NCI-H146 (cell line): Measurements from ENCODE around the gene VPS13A.
A peak's percentile ranks its signal among the peaks of the same experiment; 100 is the strongest.

Source experiments
- DNase-seq: peaks from one replicate; lab custom pipeline; 2025; lab: John Stamatoyannopoulos, UW

The VPS13A gene

DNA sequence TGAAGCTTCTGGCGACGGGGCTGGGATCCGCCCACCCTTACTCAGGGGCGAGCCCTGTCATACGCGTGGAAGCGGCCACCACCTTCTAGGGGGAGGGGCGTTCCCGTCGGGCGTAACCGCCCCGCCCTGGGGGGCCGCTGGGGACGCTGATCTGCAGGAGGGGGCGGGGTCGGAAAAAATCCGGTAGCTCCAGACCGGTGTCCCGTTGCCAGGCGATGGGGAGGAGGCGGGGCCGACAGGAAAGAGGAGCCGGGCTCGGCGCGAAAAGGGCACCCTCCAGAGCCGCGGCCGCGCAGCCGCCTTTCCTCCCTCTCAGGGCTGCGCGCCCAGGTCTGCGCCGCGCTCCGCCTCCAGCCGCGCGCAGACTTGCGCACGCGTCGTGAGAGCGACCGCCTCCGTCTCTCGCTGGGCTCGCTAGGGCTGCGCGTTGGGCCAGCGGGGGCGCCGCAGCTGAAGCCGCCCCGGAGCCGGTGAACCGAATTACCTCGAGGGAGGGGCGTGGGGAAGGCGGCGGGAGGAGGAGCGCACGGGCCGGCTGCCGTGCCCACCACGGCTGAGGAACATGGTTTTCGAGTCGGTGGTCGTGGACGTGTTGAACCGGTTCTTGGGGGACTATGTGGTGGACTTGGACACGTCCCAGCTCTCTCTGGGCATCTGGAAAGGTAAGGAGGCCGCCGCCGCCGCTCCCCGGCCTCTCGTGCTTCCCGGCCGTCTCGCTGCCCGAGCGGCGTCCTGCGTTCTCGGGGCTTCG lies at the start of gene VPS13A:
Gene VPS13A (plus strand): TSS at position 392 of the 751 bp plus-strand sequence. CDS start 171 bp downstream, at position 563.
- peak; percentile 96 for DNase-seq

DNA sequence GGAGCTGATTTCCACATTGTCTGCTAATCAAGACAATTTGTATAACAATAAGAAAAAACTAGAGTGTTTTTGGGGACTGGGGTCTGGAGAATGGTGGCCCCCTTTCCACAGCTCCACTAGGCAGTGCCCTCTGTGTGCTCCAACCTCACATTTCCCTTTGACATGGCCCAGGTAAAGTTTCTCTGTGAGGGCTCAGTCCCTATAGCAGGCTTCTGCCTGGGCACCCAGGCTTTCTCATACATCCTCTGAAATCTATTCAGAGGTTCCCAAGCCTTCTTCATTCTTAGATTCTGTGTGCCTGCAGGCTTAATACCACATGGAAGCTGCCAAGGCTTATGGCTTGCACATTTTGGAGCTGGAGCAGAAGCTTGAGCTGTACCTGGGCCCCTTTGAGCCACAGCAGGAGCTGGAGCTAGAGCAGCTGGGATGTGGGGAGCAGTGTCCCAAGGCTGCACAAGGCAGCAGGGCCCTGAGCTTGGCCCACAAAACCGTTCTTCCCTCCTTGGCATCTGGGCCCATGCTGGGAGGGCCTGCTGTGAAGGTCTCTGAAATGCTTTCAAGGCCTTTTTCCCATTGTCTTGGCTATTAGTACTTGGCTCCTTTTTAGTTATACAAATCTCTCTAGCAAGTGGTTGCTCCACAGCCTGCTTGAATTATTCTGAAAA lies 49.1 kb upstream of the VPS13A start:
- no peak for DNase-seq

DNA sequence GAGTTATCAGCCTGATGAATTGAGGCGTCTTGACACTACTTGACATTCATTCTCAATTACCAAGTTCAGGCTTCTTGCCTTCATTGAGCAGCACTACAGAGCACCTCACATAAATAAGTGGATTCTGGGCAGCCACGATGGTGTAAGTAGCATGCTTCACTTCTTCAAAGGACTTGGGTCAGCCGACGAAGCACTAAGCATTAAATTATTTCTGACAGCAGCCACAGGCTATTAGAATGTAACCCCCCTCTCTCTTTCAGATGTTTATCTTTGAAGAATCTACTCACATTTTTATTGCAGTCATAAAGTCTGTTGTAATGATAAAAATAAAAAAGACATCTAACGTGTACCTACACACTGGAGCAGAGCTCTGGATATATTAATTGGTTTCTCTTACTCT lies 45.9 kb upstream of the VPS13A start:
- DNase-seq = no peak

DNA sequence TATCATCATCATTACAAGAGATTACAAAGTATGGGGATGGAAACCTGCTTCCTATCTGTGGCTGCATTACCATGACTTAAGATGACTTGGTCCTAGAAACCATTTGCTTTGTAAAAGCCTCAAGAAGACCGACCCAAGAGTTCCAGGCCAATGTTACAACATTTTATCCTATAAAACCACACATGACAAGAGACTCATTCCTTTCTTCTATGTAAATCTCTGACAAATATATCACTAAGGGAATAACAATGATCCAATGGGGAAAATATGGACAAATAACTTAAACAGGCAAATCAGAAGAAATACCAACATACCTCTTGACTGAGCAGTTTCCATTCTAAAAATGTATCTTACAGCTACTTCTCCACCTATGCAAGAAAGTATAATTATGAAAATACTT lies 44.3 kb upstream of the VPS13A start:
- DNase-seq = no peak

DNA sequence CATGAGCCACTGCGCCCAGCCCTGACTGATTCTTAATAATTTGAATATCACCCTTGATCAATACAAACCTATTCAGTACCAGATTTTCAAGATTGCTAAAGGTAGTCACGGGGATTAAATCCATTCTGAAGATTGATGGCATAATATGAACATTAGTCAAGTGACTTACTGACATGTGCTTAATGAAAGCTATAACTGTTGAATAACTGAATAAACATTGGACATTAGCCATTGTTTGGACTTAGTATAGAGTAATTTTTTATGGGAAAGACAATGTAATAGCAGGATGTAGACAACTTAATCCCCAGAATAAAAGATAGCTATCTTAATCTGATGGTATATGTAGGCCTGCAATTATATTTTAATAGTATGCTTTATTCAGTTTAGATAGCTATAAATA lies 35.0 kb upstream of the VPS13A start:
- peak; percentile 3 for DNase-seq

DNA sequence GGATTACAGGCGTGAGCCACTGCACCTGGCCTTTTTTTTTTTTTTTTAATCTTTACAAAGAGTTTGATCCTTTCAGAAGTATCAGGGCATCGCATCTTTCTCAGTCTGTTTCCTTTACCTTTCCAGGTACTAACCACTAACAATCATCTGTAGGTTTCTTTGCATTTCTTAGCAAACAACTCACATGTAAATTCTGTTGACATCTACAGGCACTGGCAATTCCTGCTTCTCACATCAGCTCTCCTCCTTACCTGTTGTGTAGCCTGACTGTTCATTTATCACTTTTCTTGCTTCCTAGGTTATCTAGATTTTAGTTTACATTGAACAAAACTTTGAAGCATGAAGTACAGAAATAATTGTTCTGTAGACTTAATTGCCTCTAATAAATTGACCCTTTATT lies 27.5 kb upstream of the VPS13A start:
- no peak for DNase-seq

DNA sequence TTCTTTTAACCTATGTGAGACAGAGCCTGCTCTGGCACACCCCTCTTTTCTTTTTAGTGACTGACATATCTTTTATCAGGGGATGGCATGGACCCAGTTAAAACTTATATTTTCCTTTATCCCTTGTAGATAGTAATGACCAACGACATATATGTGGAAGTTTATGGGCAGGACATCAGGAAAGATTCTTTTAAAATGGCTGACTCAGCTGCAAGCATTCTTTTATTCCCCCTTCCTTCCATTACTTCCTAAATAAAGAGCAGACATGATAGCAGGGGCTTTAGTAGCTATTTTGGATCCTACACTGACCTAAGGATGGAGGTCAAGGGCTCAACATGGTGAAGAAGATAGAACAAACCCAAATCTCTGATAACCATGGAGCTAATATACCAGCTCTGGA lies 25.0 kb upstream of the VPS13A start:
- no peak for DNase-seq

DNA sequence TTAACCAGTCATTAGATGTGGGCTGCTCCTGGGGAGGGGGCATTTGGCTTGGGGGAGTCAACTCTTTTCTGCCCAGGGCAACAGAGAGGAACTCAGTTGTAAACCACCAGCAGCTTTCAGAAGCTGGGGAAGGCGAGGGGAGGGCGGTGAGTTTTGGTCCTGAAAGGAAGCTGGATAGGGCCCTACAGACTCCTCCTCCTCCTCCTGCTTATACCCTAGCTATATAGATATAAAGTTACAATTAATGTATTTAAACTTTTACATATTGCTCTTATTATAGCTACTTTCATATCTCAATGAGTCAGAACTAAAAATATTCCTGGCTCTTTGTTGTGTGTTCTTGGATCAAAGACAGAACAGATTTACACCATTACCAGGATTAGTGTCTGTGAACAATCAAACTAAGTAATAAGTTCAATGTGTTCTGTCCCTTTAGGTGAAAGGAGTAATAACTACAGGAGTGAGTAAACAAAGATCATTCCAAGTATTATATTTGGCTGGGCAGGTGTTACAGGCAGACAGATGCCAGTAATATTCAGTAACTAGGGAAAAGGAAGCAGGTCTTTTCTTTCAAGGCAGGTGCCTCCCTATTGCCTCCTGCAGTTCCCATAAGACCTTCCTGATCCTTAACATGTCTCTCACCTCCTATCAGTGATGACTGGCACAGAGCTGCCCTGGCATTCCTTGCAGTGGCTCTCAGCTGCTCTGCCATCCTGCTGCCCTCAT lies 20.5 kb upstream of the VPS13A start:
- peak; percentile 28 for DNase-seq

DNA sequence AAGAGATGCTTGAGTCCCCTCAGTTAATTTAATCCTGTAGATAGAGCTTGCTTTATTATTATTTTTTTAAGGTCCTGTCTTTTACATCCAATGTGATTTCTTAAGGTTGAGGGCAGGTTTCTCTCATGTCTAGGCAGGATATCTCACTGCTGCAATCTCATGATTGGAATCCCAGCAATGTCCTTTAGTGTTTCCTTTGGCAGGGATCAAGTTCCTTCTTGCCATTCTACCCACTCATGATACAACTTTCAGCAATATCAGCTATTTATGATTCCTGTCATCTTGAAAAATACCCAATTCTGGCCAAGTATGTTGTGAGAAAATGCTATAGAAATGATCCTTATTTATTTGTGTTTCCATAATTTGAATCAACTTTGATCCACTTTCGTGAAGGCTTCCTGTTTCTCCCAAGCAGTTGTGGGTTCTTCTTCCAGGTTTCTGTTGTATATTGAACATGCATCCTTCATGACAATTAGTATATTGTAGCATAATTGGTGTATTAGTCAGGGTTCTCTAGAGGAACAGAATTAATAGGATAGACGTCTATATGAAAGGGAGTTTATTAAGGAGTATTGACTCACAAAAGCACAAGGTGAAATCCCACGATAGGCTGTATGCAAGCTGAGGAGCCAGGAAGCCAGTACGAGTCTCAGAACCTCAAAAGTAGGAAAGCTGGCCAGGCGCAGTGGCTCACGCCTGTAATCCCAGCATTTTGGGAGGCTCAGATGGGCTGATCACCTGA lies 18.4 kb upstream of the VPS13A start:
- no peak for DNase-seq

DNA sequence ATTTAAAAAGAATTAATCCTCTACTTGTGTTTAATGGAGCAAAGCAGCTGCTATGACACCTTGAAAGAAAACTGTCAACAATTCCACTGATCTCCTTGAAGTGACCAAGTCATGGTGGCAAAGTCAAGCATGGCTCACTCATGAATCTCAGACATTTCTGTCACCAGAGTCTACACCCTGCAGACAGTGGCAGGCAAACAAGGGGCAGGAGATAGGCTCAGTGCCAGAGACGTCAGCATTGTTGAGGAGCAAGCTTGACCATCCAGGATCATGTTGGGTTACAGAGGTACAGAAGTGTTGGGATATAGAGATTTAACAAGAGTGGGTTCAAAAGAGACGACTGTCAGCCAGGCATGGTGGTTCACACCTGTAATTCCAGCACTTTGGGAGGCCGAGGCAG lies 16.1 kb upstream of the VPS13A start:
- DNase-seq = no peak

DNA sequence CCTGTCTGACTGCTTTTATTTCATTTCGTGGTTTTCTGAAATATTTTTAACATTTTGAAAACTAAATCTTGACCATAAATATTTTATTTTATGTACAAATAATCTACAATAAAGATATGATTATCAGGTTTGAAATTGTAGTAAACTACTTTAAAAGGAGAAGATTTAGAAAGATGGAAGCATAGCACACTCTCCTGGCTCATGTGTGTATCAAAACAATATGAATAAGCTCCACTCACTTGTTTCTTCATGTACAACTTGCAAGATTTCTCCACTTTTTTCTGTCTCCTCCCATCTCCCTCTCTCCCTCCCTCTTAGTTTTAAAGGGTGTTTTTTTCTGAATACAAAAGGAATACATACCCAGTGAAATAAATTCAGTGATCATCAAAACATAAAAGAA lies 15.4 kb upstream of the VPS13A start:
- DNase-seq = no peak

DNA sequence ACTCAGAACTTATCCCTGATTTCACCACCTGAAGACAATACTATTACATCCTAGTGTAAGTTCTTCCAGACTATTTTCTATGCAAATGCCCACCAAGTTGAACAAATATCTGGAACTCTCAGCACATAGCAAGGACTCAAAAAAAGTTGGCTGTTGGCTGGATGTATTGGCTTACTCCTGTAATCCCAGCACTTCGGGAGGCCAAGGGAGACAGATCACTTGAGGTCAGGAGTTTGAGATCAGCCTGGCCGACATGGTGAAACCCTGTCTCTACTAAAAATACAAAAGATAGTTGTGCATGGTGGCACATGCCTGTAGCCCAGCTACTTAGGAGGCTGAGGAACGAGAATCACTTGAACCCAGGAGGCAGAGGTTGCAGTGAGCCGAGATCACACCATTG lies 15.0 kb upstream of the VPS13A start:
- no peak for DNase-seq

DNA sequence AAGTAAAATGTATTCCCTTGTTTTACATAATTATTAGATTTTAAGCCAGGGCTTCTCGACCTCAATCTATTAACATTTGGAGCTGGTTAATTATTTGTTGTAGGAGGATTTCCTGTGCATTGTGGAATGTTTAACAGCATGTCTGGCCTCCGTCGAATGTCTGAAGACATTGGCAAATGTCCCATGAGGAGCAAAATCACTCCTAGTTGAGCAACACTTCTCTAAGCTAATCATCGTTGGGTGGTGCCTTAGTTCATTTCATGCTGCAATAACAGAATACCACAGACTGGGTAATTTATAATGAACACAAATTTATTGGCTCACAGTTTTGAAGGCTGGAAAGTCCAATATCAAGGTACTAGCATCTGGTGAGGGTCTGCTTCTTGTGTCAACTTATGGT lies 13.4 kb upstream of the VPS13A start:
- DNase-seq = no peak

DNA sequence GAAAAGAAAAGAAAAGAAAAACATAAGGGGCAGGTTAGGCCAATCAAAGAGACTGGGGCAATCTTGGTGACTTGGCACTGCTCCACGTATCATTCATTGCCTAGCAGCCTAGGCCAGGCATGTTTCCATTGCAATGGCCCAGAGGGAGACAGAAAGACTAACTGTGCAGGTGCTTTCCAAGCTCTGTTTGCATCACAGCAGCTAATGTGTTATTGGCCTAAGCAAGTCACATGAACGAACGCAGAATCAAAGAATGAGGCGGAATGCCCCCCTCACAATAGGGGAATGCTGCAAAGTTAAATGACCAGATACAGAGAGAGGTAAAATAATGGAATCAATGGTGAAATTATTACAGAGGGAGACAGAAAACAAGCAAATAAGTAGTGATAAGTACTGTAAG lies 11.1 kb upstream of the VPS13A start:
- no peak for DNase-seq

DNA sequence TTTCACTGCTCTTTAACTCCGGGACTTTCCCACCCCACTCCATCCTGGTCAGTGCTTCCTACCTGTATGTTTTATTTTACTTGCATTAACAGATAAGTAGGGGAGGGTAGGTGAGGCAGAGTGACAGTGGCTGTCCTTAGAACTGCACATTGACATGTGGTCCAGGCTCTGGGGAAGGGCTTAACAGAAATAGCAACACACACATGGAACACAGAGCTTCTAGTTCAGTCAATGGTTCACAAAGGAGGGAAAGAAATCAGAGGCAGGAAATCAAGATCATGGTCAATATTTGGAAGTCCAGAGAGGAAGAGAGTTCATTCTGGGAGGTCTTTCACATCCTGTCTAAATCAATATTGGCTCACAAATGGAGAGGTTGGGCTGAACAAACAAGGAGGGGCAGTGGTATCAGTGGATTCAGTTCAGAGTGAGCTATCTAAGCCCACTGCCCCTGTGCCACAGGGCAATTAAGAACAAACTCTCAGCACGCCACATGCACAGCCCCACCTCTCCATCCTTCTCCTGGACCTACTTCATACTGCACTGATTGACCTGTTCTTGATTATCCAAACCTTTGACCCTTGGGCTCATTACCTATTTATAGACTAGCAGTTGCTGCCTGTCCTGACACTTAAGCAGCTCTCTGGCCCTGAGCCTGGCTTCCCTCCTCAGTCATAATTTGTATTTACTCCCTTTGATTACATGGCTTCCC lies 6.2 kb upstream of the VPS13A start:
- DNase-seq = peak; percentile 72

DNA sequence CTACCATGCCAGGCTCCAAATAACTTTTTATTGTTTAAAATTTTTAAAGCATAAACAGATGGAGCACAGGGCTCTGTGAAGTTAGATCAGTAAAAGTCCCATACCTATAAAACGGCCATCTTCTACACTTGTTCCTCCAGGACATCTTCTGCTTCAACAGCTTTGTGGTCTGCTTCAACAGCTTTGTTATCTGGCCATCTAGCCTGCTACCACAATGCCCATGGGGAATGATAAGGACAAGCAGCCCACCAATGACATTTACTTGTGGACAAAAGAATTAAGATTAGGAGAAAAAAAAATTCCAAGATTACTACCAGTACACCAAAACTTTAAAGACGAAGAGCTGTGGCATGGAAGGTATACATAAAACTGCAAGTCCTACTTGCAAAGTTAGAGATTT lies 2.2 kb upstream of the VPS13A start:
- DNase-seq = no peak

DNA sequence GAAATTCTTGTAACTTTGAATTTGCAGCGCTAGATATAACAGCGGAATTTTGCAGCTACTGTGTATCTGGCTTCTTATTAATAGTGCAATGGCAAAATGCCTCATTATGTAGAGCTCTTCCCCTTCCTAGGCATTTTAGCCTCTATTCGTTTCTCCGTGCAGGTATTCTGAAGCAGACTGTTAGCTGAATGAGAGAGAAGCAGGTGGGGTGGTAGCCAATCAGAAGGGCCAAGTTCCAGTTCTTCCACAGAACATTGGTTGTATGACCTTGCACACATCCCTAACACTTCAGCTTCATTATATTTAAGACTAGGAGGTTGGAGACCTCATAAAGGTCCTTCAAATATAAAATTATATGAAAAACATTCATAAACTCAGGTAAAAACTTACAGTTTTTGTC lies 1.2 kb upstream of the VPS13A start:
- DNase-seq = no peak

DNA sequence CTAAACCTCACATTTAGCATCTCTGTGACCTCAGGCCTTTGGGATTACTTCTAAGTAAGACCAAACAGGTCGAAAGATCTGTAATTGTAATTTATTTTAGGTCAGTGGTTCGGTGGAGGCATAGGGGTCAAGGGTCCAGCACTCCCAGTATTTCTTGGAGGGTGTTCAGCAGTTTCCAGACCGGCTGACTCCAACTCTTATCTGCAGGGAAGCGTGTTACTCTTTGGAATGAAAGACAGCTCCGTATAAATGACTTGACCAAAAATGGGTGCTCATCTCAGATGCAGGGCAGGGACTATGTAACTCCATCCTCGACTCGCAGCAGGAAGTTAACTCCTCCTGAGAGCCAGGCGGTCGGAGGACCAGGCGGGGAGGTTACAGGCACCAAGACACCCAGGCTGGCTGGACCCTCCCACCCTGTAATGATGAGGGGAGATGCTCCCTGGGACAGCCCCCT lies 620 bp upstream of the VPS13A start:
- DNase-seq = no peak

DNA sequence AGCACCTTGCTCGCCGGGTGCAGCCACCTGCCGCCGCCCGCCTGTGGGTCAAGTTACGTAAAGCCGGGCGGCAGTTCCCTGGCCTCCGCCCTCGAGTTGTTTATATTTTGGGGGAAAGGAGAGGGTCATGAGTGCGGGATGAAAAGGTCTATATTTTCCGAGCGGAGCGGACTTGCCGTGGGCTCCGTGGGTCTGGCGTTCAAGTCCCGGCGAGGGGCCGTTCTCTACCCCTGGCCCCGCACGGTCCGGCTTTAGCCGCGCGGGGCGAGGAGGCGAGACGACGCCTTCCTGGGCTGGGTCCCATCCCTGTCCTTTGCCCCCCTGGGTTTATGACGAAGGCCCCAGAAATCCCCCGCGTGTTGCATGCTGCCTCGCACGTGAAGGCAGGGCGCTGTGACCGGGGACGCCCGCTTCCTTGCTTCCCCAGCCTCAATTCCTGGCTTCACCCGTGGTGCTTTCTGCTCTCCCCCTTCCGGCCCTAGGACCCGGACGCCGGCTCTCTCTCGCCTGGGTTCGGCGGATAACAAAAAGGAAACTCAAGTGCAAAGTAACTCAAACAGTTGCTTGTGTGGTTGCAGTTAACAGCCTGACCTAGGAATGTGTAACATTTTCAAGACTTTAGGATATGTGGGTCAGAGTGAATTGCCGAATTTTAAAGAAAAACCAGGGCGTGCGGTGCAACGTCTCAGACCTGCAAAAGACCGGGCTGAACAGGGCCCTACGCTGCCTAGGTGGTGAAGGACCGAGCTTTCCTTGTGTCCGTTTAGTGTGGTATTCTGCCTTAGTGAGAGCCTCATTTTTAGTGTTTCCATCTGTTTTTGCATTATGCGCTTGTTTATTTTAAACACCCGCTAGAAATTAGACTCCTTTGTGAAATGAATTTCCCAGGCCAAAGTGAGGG lies 810 bp downstream of the VPS13A start:
- peak; percentile 40 for DNase-seq

DNA sequence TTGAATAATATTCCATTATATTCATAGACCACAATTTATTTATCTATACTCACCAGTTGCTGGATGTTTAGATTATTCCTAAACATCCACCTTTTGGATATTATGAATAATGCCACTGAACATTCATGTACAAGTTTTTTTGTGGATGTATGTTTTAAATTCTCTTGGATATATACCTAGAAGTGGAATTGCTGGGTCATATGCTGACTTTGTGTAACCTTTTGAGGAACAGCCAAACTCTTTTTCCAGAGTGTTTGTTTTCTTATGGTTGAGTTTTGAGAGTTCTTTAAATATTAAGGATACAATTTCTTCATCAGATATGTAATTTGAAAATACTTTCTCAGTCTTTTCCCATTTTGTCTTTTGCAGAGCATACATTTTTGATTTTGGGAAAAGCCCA lies 2.7 kb downstream of the VPS13A start:
- DNase-seq = no peak

DNA sequence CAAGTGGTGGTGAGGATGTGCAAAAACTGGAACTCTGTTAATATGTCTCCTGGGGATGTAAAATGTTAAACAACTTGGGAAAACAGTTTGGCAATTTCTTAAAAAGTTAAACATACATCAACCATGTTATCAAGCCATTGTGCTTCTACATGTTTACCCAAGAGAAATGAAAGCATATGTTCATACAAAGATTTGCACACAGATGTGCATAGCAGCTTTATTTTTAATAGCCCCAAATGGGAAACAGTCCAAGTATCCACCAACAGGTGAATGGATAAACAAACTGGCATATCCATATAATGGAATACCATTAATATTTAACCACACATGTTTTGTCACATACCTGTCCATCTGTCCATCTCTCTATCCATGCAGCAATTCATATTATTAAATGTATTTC lies 6.2 kb downstream of the VPS13A start:
- DNase-seq = no peak
